ENCODE results near the gene TARS2. TPM values are rescaled to one million over a fixed set of nuclear protein-coding genes. Genes with fewer than 3 reads are reported as not detected.
A peak's percentile ranks its signal among the peaks of the same experiment; 100 is the strongest.

TARS2 gene
- polyA plus RNA-seq, 1 donor = 20.6 TPM

DNA sequence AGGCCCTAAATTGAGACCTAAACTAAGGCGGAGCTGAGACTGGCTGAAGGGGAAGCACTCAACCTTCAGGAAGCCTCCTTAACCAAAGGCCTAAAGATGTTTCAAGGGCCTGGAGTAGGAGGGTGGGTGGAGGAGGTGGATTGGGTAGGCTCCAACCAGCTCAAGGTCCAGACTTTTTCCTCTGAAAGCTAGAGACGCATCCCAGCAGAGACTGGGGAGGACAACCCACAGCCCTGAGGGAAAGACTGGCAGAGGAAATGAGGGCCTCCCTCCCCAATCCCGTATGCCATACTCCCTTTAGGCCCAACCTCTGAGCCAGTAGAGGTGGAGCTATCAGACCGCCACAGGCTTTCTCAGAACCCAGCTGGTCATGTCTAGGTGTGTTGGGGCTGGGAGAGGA, 21.8 kb downstream of the TARS2 start:
- DNase-seq (ENCODE audit: low read depth) = no peak

DNA sequence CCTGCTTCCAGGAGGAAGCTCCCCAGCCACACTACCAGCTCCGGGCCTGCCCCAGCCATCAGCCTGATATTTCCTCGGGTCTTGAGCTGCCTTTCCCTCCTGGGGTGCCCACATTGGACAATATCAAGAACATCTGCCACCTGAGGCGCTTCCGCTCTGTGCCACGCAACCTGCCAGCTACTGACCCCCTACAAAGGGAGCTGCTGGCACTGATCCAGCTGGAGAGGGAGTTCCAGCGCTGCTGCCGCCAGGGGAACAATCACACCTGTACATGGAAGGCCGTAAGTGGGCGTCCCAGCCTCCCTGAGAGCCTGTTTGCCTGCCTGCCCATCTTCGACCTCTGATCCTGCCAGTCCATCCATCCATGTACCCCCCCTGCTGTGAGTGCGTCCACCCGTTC, 24.3 kb downstream of the TARS2 start:
- DNase-seq (ENCODE audit: low read depth) = no peak

DNA sequence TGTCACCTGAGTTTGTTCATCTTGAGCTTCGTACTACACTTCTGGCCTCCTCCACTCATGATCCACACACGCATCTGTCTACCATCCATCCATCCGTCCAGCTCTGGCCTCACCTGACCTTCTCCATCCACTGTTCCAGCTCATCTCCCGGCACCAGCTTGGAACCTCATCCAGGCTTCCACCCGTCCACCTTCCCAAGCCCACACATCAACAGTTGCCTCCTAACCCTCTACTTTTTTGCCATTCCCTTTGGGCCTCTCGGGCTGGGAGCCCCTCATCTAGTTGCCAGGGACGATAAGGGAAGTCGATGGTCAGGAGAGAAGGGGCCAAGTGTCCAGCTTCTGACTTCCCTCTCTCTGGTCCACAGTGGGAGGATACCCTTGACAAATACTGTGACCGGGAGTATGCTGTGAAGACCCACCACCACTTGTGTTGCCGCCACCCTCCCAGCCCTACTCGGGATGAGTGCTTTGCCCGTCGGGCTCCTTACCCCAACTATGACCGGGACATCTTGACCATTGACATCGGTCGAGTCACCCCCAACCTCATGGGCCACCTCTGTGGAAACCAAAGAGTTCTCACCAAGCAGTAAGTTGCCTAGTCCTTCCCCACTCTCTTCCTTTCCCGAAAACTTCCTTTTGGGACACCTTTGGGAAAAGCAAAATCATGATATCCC, 24.9 kb downstream of the TARS2 start:
- DNase-seq (ENCODE audit: low read depth) = no peak

DNA sequence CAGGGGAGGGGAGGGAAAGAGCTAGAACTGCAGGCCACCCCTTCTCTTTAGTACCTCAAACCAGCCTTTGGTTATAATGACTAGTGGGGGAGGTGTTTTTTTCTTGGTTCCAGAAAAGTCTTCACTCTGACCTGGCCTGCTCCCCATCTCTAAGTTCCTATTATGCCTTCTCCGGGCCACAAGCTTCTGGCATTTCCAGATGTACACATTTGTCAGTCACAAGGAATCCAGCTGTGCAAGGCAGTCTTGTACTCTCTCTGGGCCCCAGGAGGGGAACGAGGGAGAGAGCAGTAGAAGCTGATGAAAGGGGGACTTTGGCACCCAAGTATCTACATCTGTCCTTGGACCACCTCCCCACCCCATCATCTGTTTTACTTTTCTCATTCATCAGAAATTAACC, 25.6 kb downstream of the TARS2 start:
- no peak for DNase-seq (ENCODE audit: low read depth)

DNA sequence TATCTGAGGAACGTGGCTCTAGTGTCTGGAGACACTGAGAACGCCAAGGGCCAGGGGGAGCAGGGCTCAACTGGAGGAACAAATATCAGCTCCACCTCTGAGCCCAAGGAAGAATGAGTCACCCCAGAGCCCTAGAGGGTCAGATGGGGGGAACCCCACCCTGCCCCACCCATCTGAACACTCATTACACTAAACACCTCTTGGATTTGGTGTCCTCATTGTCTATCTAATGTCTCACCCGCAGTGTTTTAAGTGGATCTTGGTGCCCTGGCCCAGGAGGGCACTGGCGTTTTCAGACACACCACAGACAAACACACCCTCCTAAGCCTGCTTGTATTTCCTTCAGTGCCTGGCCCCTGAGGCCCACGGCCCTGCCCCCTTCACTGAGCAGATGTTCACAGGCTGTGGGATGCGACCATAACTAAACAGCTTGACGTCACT, 26.2 kb downstream of the TARS2 start:
- no peak for DNase-seq (ENCODE audit: low read depth)

DNA sequence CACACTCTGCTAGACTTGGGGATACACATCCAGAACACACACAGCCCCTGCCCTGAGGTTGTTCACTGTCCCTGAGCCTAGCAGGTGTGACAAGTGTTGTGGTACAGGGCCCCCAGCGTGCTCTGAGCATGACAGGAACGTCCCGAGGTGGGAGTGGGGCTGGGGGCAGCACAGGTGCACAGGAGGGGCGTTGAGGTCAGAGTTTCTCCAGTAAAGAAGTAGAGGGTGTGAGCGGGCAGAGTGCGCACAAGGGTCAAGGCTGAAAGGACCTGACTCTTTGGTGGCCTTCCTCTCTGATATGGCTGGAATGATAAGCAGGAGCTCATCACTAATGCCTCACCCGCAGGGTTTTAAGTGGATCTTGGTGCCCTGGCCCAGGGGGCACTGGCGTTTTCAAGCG, 27.0 kb downstream of the TARS2 start:
- DNase-seq (ENCODE audit: low read depth) = no peak

DNA sequence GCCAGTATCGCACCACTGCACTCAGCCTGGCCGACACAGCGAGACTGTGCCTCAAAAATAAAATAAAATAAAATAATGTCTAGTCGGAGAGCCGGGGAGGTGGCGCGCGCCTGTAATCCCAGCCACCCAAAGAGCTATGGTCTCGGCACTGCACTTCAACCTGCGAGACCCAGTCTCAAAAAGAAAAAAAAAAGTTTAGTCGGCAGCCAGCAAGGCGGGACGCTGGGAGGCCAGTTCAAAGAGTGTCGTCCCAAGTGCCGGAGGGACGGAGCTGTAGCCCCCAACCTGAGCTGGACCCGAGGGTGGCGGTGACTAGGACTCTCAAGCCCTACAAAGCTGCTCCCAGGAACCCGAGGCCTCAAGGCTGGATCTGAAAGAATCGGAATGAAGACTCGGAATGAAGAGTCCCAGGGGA, 27.7 kb downstream of the TARS2 start:
- DNase-seq (ENCODE audit: low read depth) = no peak

DNA sequence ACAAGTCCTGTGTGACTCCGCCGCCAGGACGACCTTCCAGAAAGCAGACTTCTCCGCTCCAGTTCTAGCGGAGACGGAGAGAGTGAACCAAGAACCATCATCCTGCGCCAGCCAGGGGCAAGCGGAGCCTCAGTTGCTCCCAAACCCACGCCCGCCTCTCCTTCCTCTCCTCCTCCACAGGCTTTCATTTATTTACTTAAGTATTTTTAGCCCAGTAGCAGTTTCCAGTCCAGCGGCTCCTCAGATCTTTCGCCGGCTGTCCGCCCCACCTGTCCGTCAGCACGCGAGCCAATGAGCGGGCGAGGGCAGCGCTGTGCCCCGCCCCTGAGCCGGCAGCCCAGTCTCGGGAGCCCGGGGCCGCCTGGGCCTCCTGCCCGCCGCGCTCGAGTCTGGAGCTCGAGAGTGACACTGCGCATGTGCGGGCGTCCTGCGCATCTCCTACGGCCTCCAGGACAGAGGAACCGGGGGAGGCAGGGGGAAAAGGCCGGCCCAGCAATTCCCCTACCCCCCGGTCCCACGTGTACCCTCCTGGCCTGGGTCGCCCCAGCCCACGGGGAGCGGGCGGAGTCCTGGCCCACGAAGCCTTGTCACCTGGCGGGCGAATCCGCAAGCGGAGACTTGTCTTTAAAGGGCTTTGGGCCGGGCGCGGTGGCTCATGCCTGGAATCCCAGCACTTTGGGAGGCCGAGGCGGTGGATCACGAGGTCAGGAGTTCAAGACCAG, 28.3 kb downstream of the TARS2 start, which contains the start of gene FALEC:
FALEC (plus strand) TSS at position 425 of the 722 bp plus-strand sequence.
- peak; percentile 79 for DNase-seq (ENCODE audit: low read depth)

DNA sequence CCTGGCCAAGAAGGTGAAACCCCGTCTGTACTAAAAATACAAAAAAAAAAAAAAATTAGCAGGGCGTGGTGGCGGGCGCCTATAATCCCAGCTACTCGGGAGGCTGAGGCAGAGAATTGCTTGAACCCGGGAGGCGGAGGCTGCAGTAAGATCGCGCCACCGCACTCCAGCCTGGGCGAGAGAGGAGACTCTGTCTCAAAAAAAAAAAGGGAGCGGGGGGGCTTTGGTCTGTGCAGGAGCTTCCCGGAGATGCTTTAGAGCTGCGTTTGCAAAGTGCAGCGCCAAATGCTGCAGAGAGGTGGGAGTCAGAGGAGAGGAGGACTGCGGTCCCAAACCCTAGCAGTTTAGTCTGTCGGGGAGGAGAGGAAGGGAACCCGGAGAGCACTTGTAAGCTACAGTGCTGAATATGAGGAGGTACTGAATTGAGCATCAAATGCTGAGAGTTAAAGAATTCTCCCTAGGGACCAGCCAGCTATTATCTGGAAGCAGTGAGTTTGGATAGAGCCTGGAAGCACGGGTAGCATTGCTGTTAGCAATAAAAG, 28.9 kb downstream of the TARS2 start:
- no peak for DNase-seq (ENCODE audit: low read depth)

DNA sequence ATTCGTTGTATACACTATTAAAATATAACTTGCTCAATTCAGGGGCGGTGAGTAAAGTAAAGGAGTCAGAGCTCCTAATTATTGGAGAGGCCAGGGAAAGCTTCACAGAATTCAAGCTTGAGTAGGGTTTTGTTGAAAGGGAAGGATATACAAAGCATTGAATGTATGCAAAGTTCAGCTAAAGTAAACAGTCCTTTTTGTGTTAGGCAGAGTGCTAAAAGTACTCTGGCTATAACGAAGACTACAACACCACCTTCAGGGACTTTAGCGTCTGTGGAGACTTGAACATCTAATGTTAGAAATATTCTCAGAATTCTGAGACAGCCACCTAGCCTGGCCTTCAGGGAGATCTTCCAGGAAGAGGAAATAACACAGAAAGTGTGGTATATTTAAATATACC, 29.4 kb downstream of the TARS2 start:
- DNase-seq (ENCODE audit: low read depth) = no peak

DNA sequence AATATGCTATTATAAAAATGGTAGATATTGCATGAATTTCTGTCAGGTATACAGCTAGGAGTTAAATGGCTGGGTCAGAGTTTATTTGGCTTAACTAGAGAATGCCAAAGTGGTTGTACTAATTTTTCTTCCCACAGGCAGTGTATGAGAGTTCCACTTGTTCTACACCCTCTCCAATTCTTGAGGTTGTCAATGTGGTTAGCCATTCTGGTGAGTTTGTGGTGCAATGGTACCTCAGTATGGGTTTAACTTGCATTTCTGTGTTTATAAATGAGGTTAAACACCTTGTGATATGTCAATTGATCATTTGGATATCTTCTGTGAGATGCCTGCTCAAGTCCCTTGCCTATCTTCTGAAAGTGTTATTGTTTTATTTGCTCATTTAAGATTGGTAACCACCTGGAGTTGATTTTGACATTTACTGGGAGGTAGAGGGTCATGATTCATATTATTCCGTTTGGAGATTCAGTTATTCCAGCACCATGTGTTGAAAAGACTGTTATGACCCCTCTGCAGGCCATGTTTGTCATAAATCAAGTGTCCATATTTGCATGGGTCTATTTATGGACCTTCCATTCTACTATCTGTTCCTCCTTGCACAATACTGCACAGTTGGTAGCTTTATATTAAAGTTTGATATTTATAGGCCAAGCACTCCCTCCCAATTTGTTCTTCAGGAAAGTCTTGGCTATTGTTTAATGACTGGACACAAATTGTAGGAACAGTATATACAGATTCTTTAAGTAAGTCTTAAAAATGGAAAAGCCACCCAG, 34.2 kb downstream of the TARS2 start:
- DNase-seq (ENCODE audit: low read depth) = no peak

DNA sequence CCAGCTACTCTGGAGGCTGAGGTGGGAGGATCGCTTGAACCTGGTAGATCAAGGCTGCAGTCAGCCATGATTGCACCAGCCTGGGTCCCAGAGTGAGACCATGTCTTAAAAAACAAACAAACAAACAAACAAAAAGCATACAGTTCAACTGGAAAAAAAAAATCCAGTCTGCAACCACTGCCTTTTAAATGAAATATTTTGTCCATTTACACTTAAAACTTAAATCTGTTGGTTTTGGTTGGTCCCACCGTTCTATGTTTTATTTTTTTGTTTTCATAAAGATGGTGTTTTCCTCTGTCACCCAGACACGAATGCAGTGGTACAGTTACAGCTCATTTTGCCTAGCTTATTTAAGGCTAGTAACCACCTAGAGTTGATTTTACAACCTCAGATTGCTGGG, 38.1 kb downstream of the TARS2 start:
- DNase-seq (ENCODE audit: low read depth) = no peak

DNA sequence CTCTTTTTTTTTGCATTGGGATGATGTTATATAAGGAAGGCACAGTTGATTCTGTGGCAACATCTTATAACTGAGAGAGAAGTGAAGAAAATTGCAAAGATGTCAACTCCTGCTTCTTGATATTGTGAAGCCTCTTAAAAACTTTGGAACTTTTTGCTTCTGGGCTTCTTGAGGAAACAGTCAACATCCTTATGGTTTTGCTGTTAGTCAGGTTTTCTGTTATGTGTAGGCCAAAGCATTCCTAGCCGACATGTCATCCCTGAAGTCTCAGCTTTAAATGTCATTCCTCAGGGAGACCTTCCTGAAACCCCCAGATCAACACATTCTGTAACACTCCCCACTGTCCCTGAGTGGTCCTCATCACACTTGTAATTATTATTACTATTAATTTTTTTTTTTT, 41.0 kb downstream of the TARS2 start:
- no peak for DNase-seq (ENCODE audit: low read depth)

DNA sequence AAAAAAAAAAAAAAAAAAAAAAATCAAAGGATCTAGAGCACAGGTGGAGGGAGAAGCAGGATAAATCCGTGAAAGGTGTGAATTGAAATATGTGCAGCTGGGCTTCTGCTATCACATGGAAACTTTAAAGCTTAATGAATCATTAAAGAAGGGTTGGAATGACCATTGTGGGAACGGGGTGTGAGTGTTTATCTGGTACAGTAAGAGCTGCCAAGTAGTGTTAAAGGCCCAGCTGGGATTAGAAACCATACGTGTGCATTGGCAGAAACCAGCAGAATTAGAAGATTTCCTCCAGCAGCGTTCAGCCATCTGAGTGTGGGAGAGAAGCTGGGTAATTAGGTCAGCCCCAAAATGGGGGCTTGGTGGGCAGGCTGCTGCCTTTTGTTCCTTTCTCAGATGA, 41.8 kb downstream of the TARS2 start:
- no peak for DNase-seq (ENCODE audit: low read depth)

DNA sequence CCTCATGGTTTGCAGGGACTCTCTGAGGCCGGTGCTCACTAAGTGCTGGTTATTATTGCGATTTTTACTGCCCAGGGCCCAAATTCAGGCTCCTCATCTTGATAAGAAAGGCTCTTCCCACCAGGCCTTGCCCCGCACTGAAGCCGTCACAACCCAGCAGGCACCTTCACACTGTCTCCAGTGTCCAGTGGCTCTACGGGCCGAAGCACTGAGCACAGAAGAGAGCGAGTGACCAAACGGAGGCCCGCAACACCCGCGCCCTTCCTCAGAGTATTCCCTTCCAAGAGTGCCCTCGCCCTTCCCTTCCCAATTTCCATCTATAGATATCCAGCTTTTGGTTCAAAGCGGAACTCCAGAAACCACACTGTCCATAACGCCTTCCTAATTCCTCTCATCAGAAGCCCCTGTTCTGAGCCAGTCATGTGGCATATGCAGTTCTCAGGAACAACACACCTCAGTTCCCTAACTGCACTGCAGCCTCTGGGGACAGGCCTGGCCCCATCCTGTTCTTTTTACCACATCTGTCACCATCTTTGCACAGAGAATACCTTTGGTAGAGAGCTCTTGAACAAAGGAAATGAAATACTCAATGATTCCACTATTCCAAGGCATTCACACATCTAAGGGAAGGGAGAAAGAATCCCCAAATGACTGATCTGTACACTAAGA, 43.4 kb downstream of the TARS2 start:
- DNase-seq (ENCODE audit: low read depth) = no peak

DNA sequence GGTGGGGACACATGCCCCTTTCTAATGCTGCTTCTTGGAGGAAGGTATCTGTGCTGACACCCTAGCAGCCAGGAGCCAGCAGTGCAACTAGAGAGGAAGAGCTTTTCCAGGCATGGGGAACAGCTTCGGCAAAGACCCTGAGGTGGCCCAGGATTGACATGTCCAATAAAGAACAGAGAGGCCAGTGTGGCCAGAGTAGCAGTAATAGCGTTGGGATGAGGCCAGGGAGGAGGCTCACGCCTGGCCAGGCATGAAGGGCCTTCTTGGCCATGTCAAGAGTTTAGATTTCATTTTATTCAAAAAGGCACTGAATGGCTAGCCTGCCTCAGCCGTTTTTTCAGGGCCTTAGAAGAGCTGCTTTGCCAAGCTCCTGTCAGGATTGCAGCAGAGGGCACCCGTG, 45.6 kb downstream of the TARS2 start:
- DNase-seq (ENCODE audit: low read depth) = no peak

DNA sequence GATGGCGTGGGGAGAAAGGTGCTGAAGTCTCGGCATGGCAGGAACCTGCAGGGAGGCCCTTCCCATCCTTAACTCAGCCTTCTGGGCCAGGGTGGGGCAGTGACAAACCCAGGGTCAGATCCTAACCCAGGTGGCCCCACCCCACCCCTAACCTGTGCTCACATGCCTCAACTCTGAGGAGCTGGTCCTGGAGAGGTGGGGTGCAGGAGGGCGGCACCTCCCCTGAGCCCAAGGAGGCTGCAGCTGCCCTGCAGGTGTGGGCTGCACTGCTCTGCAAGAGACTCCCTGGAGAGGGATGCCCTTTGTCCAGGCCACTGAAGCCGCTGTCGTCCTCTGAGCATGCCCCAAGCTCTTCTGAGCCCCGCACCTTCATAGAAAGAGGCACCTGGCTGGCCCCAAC, 46.8 kb downstream of the TARS2 start:
- DNase-seq (ENCODE audit: low read depth) = no peak

DNA sequence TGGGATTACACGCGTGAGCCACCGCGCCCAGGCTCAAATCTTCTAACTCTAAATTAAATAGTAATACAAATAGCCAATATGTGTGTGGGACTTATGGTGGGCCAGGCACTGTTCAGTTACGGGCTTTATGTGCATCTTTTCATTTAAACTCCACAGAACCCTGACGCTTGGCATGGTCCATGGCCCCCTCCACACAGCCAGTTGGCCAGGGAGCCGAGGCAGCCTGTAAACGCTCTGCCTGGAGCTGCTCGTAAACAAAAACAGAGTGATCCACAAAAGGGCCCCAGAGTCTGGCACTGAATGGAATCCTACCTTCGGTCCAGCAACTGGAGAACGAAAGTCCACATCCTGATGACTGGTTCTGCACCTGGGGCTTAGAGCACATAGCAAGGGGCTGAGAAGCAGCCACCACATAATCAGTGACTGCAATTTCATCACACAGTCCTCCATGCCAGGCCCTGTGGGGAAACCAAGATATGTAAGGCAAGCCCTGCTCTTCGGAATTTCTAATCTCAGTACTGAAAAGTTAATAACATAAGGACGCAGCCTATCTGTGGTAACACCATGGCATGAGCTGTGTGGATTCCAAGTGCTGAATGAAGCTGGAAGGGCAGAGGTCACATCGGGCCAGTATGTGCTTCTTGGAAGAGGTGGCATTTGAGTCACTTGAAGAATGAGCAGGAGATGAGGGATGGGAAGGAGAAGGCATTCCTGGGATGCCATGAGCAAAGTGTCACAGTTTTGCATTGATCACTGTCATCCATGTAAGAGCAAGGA, 48.5 kb downstream of the TARS2 start:
- no peak for DNase-seq (ENCODE audit: low read depth)

DNA sequence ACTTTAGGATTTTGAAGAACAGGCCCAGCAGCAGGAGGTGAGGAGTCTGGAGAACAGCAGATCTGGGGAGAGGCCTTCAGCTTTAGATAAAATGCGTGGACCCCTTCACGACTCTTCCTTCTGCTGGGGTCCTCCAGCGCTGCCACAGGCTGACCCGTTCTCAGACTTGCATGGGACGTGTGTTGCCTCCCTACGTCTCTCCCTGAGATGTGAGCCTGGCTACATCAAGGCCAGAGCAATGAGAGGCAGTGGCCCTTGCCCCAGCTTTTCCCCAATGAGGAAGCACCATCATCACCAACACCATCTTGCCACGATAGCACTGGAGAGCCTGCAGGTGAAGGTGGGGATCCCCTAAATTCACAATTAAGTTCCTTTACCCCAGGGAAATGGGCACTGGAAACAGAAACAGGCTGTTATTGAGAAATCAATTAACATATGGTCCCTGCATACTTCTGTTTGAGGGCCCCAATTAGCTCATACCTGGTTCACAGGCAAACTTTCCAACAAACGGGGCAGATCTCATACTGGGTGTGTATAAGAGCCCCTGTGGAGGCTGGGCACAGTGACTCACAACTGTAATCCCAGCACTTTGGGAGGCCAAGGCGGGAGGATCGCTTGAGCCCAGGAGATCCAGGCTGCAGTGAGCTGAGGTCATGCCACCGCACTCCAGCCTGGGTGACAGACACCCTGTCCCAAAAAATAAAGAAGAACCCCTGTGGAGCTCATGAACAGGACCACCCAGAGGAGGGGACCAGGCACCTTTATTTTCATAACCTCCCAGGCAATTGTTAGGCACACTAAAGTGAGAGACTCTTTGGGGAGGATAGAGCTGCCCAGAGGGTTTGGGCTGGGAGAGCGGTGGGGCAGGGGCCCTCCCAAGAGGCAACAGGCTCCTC, 49.9 kb downstream of the TARS2 start:
- no peak for DNase-seq (ENCODE audit: low read depth)

All from forelimb muscle (tissue), 1 donor.